Spleen (tissue), 11 donors: ENCODE measurements around the gene ACCSL. TPM values are rescaled to one million over a fixed set of nuclear protein-coding genes. Genes with fewer than 3 reads are reported as not detected.

Experiments used
- DNase-seq: peaks from one replicate; pipeline ENCODE4 v3.0.0-alpha.2; 2020
- H3K27ac ChIP-seq, 8 donors: fragments of 200-600 bp; sonication (generic) in 7 of 8; 1 replicate in 4 of 8; 2 replicates in 4 of 8; pipeline versions ENCODE4 v1.5.0 to v1.8.0; 2016 to 2021; ENCODE audit warnings: inconsistent platforms in 4 of 8, mild to moderate bottlenecking in 4 of 8, moderate library complexity in 1 of 8
- H3K27me3 ChIP-seq, 7 donors: fragments of 200-600 bp; sonication (generic) in 6 of 7; replicated peaks in 1 of 7; 1 replicate in 4 of 7; 2 replicates in 3 of 7; pipeline versions ENCODE4 v1.5.0 to v1.8.0; 2016 to 2021; ENCODE audit warnings: inconsistent platforms in 3 of 7, mild to moderate bottlenecking in 1 of 7
- H3K36me3 ChIP-seq, 6 donors: fragments of 200-600 bp; sonication (generic) in 5 of 6; 1 replicate in 4 of 6; 2 replicates in 2 of 6; pipeline versions ENCODE4 v1.5.0 to v1.8.0; 2016 to 2021; ENCODE audit warnings: inconsistent platforms in 2 of 6
- H3K4me1 ChIP-seq, 6 donors: fragments of 200-600 bp; sonication (generic) in 5 of 6; 1 replicate in 3 of 6; 2 replicates in 3 of 6; pipeline versions ENCODE4 v1.5.0 to v1.8.0; 2016 to 2021; ENCODE audit warnings: inconsistent platforms in 3 of 6
- H3K4me3 ChIP-seq, 8 donors: fragments of 200-600 bp; sonication (generic) in 7 of 8; 1 replicate in 4 of 8; 2 replicates in 4 of 8; pipeline versions ENCODE4 v1.5.0 to v1.8.0; 2016 to 2021; ENCODE audit warnings: inconsistent platforms in 4 of 8, mild to moderate bottlenecking in 4 of 8, moderate library complexity in 2 of 8
- H3K9me3 ChIP-seq, 8 donors: fragments of 200-600 bp; sonication (generic) in 7 of 8; 1 replicate in 4 of 8; 2 replicates in 4 of 8; pipeline versions ENCODE4 v1.5.0 to v1.8.0; 2016 to 2021; ENCODE audit warnings: inconsistent platforms in 4 of 8
- POLR2A ChIP-seq, 3 donors: fragments of 450-650 bp; IDR thresholded peaks; one replicate each; pipeline ENCODE4 v1.5.1; 2017; ENCODE audit warnings: antibody characterized with exemption in 3 of 3, mild to moderate bottlenecking in 1 of 3
- POLR2AphosphoS5 ChIP-seq, 3 donors: sonication (generic); formaldehyde crosslinking; IDR thresholded peaks; one replicate each; pipeline ENCODE4 v1.5.1; 2017; ENCODE audit warnings: antibody characterized with exemption in 3 of 3
- WGBS, 5 donors: extraction: QIAGEN DNeasy Blood & Tissue Kit in 3 of 5; methylation state at CpG; one replicate each; pipeline versions ENCODE4 v1.1.5 to v1.1.7; 2013 to 2018; 5-methylcytosine and 5-hydroxymethylcytosine counted together
- intact Hi-C: fragments of 100-400 bp; cut with DNase I; formaldehyde crosslinking; loops from one replicate; pipeline ENCODE4 v1.15.0; 2023; ENCODE audit warnings: low total_unique reads
- polyA plus RNA-seq, 3 donors: library from polyadenylated mRNA; stranded (reverse); fragments of 200-250 nt; gene quantifications; one replicate each; pipeline ENCODE4 v1.2.1, GENCODE V29; 2013
- total RNA-seq, 7 donors: library from RNA; depleted of rRNA in 3 of 7; stranded (reverse); fragments of >200 nt in 3 of 7; fragmentation: NEBNext Ultra II Directional in 4 of 7; extraction: Animal tissue kit (Norgen Biotek cat#: 25700) in 4 of 7; gene quantifications; one replicate each; pipeline versions ENCODE4 v1.1.0 to v1.2.1, GENCODE V29; 2016 to 2021
- TF ChIP-seq, protein P1 (sequence below), 11 experiments: fragments of 200-600 bp in 7 of 11; fragments of 450-650 bp in 4 of 11; sonication (generic) in 4 of 11; IDR thresholded peaks in 8 of 11; conservative IDR thresholded peaks in 3 of 11; 1 replicate in 7 of 11; 2 replicates in 4 of 11; pipeline versions ENCODE4 v1.4.0 to v1.8.0; 2016 to 2021; ENCODE audit warnings: antibody characterized with exemption in 11 of 11, inconsistent platforms in 4 of 11, mild to moderate bottlenecking in 1 of 11
- donor health status: healthy with polysubstance abuse.
- donor health status: DM: no; HTN: no; CAD: no; lungs with moderate emphysema.
- donor health status: DM: no; HTN: no; CAD: no.
- donor health status: Bipolar disorder and iron deficiency.
- donor health status: healthy.
- donor health status: DM: no; HTN: no; CAD: no.
- donor health status: DM: yes; HTN: yes; CAD: no.

Gene ACCSL
- total and polyA plus RNA-seq, 10 donors, result 0.19 to 0.23 (median 0.20) TPM; not detected in 7

DNA sequence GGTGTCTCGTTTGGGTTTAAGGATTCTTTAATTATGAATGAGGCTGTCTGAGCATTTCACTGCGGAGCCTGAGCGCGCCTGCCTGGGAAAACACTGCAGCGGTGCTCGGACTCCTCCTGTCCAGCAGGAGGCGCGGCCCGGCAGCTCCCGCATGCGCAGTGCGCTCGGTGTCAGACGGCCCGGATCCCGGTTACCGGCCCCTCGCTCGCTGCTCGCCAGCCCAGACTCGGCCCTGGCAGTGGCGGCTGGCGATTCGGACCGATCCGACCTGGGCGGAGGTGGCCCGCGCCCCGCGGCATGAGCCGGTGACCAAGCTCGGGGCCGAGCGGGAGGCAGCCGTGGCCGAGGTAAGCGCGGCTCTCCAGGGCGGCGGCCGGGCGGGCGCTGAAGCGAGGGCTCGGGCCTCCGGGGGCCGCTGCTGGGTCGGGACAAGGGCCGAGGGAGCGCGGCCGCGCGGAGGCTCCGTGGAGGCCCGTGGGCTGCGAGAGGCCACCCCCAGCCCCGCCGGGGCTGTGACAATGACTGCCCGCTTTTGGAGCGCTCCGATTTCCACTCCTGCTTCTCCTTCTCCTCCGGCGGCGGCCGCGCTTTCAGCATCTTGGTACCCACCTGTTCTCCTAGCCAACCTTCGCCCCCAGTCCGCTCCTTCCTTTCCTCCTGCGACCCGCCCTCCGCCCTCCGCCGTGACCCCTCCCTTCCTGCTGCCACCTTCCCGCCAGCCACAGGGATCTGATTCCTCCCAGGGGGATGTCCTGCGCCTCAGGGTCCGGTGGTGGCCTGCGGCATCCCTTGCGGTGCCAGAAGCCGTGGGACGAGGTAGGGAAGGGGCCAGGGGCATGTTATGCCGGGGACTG lies 48.0 kb downstream of the ACCSL start, which contains the start of gene EXT2:
Gene EXT2, plus strand, starts transcription at position 173 of the 854 bp plus-strand sequence. CDS start 12,035 bp downstream, outside the sequence.
- 0 to 1% (median 0%) methylated on average over 71 to 83 of the region's 83 CpGs for WGBS, 5 donors
- H3K27me3 ChIP-seq, result no peaks in the 10 kb centered on the region
- H3K27ac ChIP-seq, result peak within 1 kb of the TSS; percentile 32 to 88 (median 78)
- H3K4me3 ChIP-seq, result peak within 1 kb of the TSS; percentile 61 to 97 (median 85)
- peaks cover 0 to 17% (median 0%) of the 10 kb centered on the region in 6 donors for H3K36me3 ChIP-seq
- intact Hi-C loops, result no loop called here
- TF ChIP-seq, protein P1, sequence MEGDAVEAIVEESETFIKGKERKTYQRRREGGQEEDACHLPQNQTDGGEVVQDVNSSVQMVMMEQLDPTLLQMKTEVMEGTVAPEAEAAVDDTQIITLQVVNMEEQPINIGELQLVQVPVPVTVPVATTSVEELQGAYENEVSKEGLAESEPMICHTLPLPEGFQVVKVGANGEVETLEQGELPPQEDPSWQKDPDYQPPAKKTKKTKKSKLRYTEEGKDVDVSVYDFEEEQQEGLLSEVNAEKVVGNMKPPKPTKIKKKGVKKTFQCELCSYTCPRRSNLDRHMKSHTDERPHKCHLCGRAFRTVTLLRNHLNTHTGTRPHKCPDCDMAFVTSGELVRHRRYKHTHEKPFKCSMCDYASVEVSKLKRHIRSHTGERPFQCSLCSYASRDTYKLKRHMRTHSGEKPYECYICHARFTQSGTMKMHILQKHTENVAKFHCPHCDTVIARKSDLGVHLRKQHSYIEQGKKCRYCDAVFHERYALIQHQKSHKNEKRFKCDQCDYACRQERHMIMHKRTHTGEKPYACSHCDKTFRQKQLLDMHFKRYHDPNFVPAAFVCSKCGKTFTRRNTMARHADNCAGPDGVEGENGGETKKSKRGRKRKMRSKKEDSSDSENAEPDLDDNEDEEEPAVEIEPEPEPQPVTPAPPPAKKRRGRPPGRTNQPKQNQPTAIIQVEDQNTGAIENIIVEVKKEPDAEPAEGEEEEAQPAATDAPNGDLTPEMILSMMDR (IDR thresholded peaks at IDR 0.05 in 8 of 11, conservative IDR thresholded peaks at IDR 0.05 in 3 of 11), result peak; percentile 66 to 98 (median 91)
- TF ChIP-seq POLR2AphosphoS5 (IDR thresholded peaks at IDR 0.05) (peak; percentile 90 to 91 (median 90)), POLR2A (IDR thresholded peaks at IDR 0.05) (peak in 1 of 3 donors; percentile 50)
- H3K9me3 ChIP-seq, result no peaks in the 10 kb centered on the region
- DNase-seq, result peak; percentile 98
- peaks cover 6 to 40% (median 28%) of the 10 kb centered on the region in 6 donors for H3K4me1 ChIP-seq

DNA sequence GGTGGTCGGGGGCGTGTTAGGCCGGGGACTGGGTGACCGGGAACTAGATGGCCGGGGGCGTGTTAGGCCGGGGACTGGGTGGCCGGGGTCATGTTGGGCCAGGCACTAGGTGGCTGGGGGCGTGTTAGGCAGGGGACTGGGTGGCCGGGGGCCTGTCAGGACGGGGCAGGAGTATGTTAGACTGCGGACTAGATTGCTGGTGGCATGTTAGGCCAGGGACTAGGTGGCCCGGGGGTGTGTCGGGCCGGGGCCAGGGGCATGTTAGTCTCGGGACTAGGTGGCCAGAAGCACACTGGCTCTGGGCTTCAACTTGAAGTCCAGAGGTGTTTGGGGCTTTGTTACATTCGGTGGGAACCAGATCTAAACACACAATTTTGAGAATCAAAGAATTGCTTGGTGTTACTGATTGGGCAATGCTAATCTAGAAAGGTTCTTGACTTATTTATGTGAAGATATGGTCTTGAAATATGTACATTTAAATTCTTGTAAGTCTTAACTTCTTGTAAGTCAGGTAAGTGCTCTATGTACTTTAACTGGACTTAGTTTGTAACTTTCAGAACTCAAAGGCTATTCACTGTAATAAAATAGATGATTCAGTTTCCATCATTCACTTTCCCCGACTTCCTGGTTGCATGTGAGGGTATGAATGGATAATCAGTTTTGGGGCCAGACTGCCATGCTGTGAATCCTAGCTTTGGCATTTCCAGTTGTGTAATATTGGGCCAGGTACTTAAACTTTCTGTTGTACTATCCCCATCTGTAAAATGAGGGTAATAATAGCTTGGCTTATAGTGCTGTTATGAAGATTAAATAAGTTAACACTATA lies 48.8 kb downstream of the ACCSL start:
- intact Hi-C loops, result no loop called here
- H3K27ac ChIP-seq, result peak overlapping the region in 1 of 8 donors; percentile 81
- no peaks in the 10 kb centered on the region for H3K27me3 ChIP-seq
- H3K4me3 ChIP-seq, result peak overlapping the region; percentile 61 to 97 (median 85)
- no peaks in the 10 kb centered on the region for H3K9me3 ChIP-seq
- no peak for TF ChIP-seq POLR2AphosphoS5 (IDR thresholded peaks at IDR 0.05)
- no peak for TF ChIP-seq POLR2A (IDR thresholded peaks at IDR 0.05)
- TF ChIP-seq, protein P1 (IDR thresholded peaks at IDR 0.05 in 8 of 11, conservative IDR thresholded peaks at IDR 0.05 in 3 of 11), result no peak
- 15 to 27% (median 18%) methylated on average over 16 to 18 of the region's 18 CpGs for WGBS, 5 donors
- H3K36me3 ChIP-seq, result peaks cover 0 to 17% (median 0%) of the 10 kb centered on the region in 6 donors
- peaks cover 6 to 40% (median 28%) of the 10 kb centered on the region in 6 donors for H3K4me1 ChIP-seq
- peak; percentile 84 for DNase-seq

DNA sequence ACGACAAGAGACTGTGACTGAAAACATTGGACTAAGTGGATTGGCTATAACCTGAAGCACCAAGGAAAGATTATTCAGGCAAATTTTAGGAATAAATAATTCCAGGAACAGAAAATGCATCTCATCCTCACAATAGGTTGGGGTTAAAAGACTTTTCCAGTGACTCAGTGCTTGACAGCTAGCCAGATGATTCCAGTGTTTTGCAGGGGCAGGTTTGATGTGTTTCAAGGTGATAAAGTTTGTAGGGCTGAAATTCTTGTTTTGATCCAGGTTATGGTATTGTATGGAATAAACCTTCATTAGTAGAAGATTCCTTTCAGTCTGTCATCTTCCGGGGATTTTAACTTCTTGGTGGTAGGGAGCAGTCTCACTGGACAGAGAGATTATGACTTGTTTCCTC lies 50.0 kb downstream of the ACCSL start:
- TF ChIP-seq, protein P1 (IDR thresholded peaks at IDR 0.05 in 8 of 11, conservative IDR thresholded peaks at IDR 0.05 in 3 of 11), result no peak
- TF ChIP-seq POLR2A (IDR thresholded peaks at IDR 0.05), result no peak
- TF ChIP-seq POLR2AphosphoS5 (IDR thresholded peaks at IDR 0.05), result no peak
- H3K36me3 ChIP-seq, result peaks cover 0 to 17% (median 0%) of the 10 kb centered on the region in 6 donors
- H3K9me3 ChIP-seq, result no peaks in the 10 kb centered on the region
- no peaks in the 10 kb centered on the region for H3K27me3 ChIP-seq
- H3K4me3 ChIP-seq, result no peak overlapping the region
- no peak overlapping the region for H3K27ac ChIP-seq
- no peak for DNase-seq
- intact Hi-C loops, result no loop called here
- 83 to 97% (median 92%) methylated on average over 2 of the region's 2 CpGs for WGBS, 5 donors
- H3K4me1 ChIP-seq, result peaks cover 6 to 45% (median 30%) of the 10 kb centered on the region in 6 donors
